Muscle of leg (tissue), 11 donors: ENCODE results near the gene ADAMTSL1. TPM values are rescaled to one million over a fixed set of nuclear protein-coding genes. Genes with fewer than 3 reads are reported as not detected.

ENCODE experiments used
- DNase-seq: peaks from one replicate; pipeline ENCODE4 v3.0.0; 2013
- H3K27ac ChIP-seq: one replicate; pipeline ENCODE4 v1.5.1; 2013; ENCODE audit warnings: mild to moderate bottlenecking, low read length, control low read depth
- H3K27me3 ChIP-seq: one replicate; pipeline ENCODE4 v1.6.1; 2013; ENCODE audit warnings: low read length; ENCODE audit not compliant: control insufficient read depth, insufficient read depth
- H3K36me3 ChIP-seq: one replicate; pipeline ENCODE4 v1.6.1; 2013; ENCODE audit warnings: low read length; ENCODE audit not compliant: control insufficient read depth, insufficient read depth
- H3K4me1 ChIP-seq: one replicate; pipeline ENCODE4 v1.6.1; 2013; ENCODE audit warnings: low read length; ENCODE audit not compliant: control insufficient read depth, insufficient read depth
- H3K4me3 ChIP-seq: one replicate; pipeline ENCODE4 v1.5.1; 2013; ENCODE audit warnings: low read length, control low read depth
- H3K9me3 ChIP-seq: replicated peaks from 2 replicates; pipeline ENCODE4 v1.6.1; 2013; ENCODE audit warnings: low read depth, low read length; ENCODE audit not compliant: control insufficient read depth
- WGBS: methylation state at CpG from one replicate; pipeline ENCODE4 v1.1.5; 2013; ENCODE audit warnings: missing lambda C conversion rate; ENCODE audit not compliant: insufficient coverage; 5-methylcytosine and 5-hydroxymethylcytosine counted together
- polyA plus RNA-seq, 8 donors: library from polyadenylated mRNA; unstranded; fragments of 120-200 nt; gene quantifications; one replicate each; pipeline versions ENCODE4 v1.2.1 to v1.2.3, GENCODE V29; 2013; ENCODE audit warnings: inconsistent platforms in 1 of 8, low replicate concordance in 1 of 8; ENCODE audit not compliant: insufficient read length in 8 of 8, insufficient read depth in 1 of 8
- total RNA-seq: library from RNA; stranded (reverse); fragments of 120-200 nt; gene quantifications from one replicate; pipeline ENCODE4 v1.2.4, GENCODE V29; 2013

ADAMTSL1 gene
- total and polyA plus RNA-seq, 9 donors = 9.9 to 32.9 (median 20.1) TPM

- no peak overlapping the region for H3K4me3 ChIP-seq
- H3K36me3 ChIP-seq = peaks cover 7% of the 10 kb centered on the region
- H3K27me3 ChIP-seq = peaks cover 3% of the 10 kb centered on the region
- no peak overlapping the region for H3K27ac ChIP-seq
- peaks cover 6% of the 10 kb centered on the region for H3K4me1 ChIP-seq
- no peaks in the 10 kb centered on the region for H3K9me3 ChIP-seq
- no peak for DNase-seq
- WGBS = no CpG with 5 or more reads among the region's 1 CpG
Observed at GRCh38 chr9:18718932-18719331, 245.0 kb downstream of the ADAMTSL1 start.

GRCh38 chr9:18720691-18721090 is 246.7 kb downstream of the ADAMTSL1 start:
- Histone ChIP-seq H3K4me3 (no peak overlapping the region), H3K27ac (no peak overlapping the region), H3K4me1 (peaks cover 6% of the 10 kb centered on the region), H3K36me3 (peaks cover 7% of the 10 kb centered on the region), H3K27me3 (peaks cover 3% of the 10 kb centered on the region), H3K9me3 (no peaks in the 10 kb centered on the region)
- no CpG with 5 or more reads among the region's 5 CpGs for WGBS
- no peak for DNase-seq

GRCh38 chr9:18721267-18721994 is 247.5 kb downstream of the ADAMTSL1 start:
- WGBS = 58% methylated on average over 7 of the region's 10 CpGs
- Histone ChIP-seq H3K36me3 (peaks cover 7% of the 10 kb centered on the region), H3K4me3 (no peak overlapping the region), H3K27me3 (peaks cover 3% of the 10 kb centered on the region), H3K9me3 (no peaks in the 10 kb centered on the region), H3K4me1 (peaks cover 8% of the 10 kb centered on the region), H3K27ac (no peak overlapping the region)
- DNase-seq = no peak

- Histone ChIP-seq H3K36me3 (peaks cover 7% of the 10 kb centered on the region), H3K27ac (no peak overlapping the region), H3K4me1 (peaks cover 10% of the 10 kb centered on the region), H3K9me3 (no peaks in the 10 kb centered on the region), H3K27me3 (peaks cover 3% of the 10 kb centered on the region), H3K4me3 (no peak overlapping the region)
- no peak for DNase-seq
- WGBS = no CpG with 5 or more reads among the region's 2 CpGs
Observed at GRCh38 chr9:18721995-18722310, 248.0 kb downstream of the ADAMTSL1 start.

- Histone ChIP-seq H3K4me3 (no peak overlapping the region), H3K9me3 (no peaks in the 10 kb centered on the region), H3K27ac (no peak overlapping the region), H3K36me3 (peaks cover 7% of the 10 kb centered on the region), H3K4me1 (peaks cover 14% of the 10 kb centered on the region), H3K27me3 (peaks cover 3% of the 10 kb centered on the region)
- no peak for DNase-seq
- 95% methylated on average over 5 of the region's 6 CpGs for WGBS
Observed at GRCh38 chr9:18722882-18723281, 248.9 kb downstream of the ADAMTSL1 start.

- WGBS = 75% methylated on average over 1 of the region's 5 CpGs
Observed at GRCh38 chr9:18723366-18723765, 249.4 kb downstream of the ADAMTSL1 start.

GRCh38 chr9:18726546-18726945 is 252.6 kb downstream of the ADAMTSL1 start:
- peak; percentile 82 for DNase-seq
- WGBS = no CpG with 5 or more reads among the region's 1 CpG
- H3K4me3 ChIP-seq = no peak overlapping the region
- H3K36me3 ChIP-seq = peaks cover under 1% of the 10 kb centered on the region
- H3K27me3 ChIP-seq = no peaks in the 10 kb centered on the region
- H3K4me1 ChIP-seq = peaks cover 12% of the 10 kb centered on the region
- peak overlapping the region; percentile 72 for H3K27ac ChIP-seq
- H3K9me3 ChIP-seq = no peaks in the 10 kb centered on the region

More at GRCh38 chr9:18723366-18723765, 249.4 kb downstream of the ADAMTSL1 start:
- peaks cover 7% of the 10 kb centered on the region for H3K36me3 ChIP-seq
- no peak for DNase-seq
- H3K4me1 ChIP-seq = peaks cover 14% of the 10 kb centered on the region
- H3K27me3 ChIP-seq = peaks cover 3% of the 10 kb centered on the region
- no peaks in the 10 kb centered on the region for H3K9me3 ChIP-seq
- no peak overlapping the region for H3K27ac ChIP-seq
- H3K4me3 ChIP-seq = no peak overlapping the region

GRCh38 chr9:18727904-18728303 is 254.0 kb downstream of the ADAMTSL1 start:
- no peak overlapping the region for H3K27ac ChIP-seq
- H3K4me3 ChIP-seq = no peak overlapping the region
- H3K36me3 ChIP-seq = no peaks in the 10 kb centered on the region
- H3K9me3 ChIP-seq = no peaks in the 10 kb centered on the region
- WGBS = 97% methylated on average over 5 of the region's 7 CpGs
- no peak for DNase-seq
- H3K4me1 ChIP-seq = peaks cover 9% of the 10 kb centered on the region
- no peaks in the 10 kb centered on the region for H3K27me3 ChIP-seq

GRCh38 chr9:18728642-18729041 is 254.7 kb downstream of the ADAMTSL1 start:
- H3K36me3 ChIP-seq = no peaks in the 10 kb centered on the region
- no peaks in the 10 kb centered on the region for H3K9me3 ChIP-seq
- peaks cover 8% of the 10 kb centered on the region for H3K4me1 ChIP-seq
- no peak overlapping the region for H3K4me3 ChIP-seq
- no peaks in the 10 kb centered on the region for H3K27me3 ChIP-seq
- 100% methylated on average over 1 of the region's 3 CpGs for WGBS
- DNase-seq = no peak
- no peak overlapping the region for H3K27ac ChIP-seq

GRCh38 chr9:18730241-18730640 is 256.3 kb downstream of the ADAMTSL1 start:
- no peak for DNase-seq
- H3K4me1 ChIP-seq = peaks cover 8% of the 10 kb centered on the region
- H3K27ac ChIP-seq = no peak overlapping the region
- 73% methylated on average over 2 of the region's 3 CpGs for WGBS
- H3K4me3 ChIP-seq = no peak overlapping the region
- no peaks in the 10 kb centered on the region for H3K9me3 ChIP-seq
- H3K27me3 ChIP-seq = no peaks in the 10 kb centered on the region
- no peaks in the 10 kb centered on the region for H3K36me3 ChIP-seq

GRCh38 chr9:18739127-18739526 is 265.2 kb downstream of the ADAMTSL1 start:
- H3K9me3 ChIP-seq = no peaks in the 10 kb centered on the region
- no peak overlapping the region for H3K27ac ChIP-seq
- no peak overlapping the region for H3K4me3 ChIP-seq
- H3K4me1 ChIP-seq = no peaks in the 10 kb centered on the region
- H3K36me3 ChIP-seq = no peaks in the 10 kb centered on the region
- no peaks in the 10 kb centered on the region for H3K27me3 ChIP-seq
- peak; percentile 21 for DNase-seq
